IPS-11a (cell line): ENCODE measurements around the gene AP1S2.
"Not testable (repeated sequence)": the region's sequence is repeated elsewhere in the genome, so short reads cannot be mapped to it uniquely, and the experiment has no call there.

ENCODE experiments used
- H3K4me3 ChIP-seq: one replicate; pipeline ENCODE4 v1.5.1; 2013; ENCODE audit warnings: low read depth, low read length, control low read depth

AP1S2 gene

DNA sequence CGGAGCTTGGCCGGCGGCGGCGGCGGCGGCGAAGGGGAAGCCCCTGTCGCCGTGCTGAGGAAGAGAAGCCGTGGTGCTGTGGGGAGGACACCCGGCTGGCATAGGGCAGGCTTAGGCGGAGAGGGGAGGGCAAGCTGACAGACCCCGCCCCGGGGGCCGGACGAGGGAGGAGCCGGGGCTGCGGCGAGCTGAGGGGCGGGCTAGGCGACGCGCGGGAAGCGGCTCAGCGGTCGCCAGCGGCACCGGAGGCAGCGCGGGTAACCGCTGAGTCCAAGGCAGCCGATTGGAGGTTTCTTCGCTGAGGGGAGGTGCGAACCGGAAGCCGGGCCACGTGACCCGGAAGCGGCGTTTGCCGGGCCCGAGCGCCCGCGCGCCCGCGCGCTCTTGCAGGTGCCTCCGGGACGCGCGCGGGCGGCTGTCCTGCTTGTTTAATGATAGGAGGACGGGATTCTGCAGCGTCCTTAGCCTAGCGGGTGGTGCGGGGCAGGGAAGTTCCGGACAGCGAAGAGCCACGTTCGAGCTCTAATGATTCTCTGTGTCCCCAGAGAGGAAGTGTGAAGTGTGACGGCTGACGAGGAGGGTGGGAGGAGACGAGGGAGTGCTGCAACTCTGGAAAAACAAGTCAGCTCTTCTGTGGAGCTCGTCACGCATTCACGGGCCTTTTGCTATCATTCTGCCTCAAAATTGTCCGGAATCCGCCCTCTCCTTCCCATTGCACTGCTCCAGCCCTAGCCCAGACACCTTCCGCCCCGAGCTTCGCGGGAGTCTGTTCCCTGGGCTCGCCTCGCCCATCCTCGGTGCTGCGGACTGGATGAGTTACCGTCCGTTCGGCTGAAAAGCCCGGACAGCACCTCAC lies at the start of gene AP1S2:
Gene AP1S2, minus strand, starts transcription at position 102 of the 856 bp plus-strand sequence. CDS start 2,289 bp downstream, outside the sequence.
- peak within 1 kb of the TSS; percentile 82 for H3K4me3 ChIP-seq

DNA sequence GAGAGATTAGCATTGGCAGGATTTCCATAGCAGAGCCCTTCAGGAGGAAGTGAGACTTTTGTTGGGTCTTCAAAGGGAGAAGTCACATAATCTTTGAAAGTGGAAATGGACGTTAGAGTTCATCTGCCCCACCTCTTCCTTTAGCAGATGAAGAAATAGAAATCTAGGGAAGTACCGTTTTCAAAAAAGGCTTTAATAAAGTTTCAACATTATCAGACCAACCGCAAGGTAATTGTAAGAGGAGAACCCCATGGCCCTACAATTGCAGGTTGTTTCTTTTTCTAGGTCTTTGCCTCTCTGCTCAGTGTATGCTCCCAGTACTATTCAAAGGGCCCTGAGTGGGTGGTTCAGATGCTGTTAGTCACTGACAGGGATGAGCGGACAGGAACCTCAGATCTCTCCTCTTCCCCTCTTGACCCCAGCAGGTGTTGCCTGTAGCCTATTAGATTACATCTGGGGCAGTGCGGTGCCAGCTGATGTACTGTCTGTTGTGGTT lies 48.6 kb upstream of the AP1S2 start:
- H3K4me3 ChIP-seq: no peak overlapping the region

DNA sequence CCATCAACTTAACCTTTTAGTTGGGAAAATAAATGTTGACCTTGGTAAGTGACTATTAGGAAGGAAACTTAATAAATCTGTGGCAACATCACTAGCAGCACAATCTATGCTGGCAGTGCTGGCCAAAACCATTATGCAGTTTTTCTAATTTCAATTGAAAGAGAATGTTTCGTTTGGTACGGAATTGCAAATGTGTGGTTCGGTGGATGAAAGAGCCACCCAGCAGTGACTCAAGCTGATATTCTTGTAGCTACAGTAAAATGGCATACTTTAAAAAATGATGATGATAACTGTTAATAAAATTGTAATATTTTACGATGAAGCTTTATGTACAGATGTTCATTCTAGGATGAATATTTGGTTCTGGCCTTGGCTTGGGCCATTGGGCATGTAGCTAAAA lies 40.7 kb upstream of the AP1S2 start:
- H3K4me3 ChIP-seq: no peak overlapping the region

DNA sequence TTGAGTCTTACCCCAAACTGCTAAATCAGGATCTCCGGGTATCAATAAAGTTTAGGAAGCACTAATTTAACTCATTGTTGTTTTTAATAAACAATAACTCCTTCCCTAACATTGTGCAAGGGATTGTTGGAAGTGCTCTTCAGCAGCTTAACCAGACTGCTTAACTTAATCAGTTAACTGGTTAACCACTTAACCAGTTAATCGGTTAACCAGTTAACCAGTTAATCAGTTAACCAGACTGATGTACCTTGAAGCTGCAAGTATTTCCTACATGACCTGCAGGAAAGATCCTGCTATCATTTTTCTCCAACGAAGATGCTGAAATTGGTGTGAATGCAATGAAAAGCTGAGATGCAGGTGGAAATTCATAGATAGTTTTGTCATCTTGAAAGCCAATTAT lies 40.1 kb upstream of the AP1S2 start:
- H3K4me3 ChIP-seq: no peak overlapping the region

DNA sequence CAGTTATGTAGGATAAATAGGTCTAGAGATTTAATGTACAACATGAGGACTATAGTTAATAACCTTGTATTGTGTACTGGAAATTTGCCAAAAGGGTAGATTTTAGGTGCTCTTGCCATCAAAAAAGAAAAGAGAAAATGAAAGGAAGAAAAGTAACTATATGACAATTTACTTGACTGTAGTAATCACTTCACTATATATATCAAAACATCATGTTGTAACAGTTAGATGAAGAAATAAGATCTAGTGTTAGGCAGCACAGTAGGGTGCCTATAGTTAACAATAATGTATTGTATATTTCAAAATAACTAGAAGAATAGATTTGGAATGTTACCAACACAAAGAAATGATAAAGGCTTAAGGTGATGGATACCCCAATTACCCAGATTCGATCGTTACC lies 35.9 kb upstream of the AP1S2 start:
- no peak overlapping the region for H3K4me3 ChIP-seq

DNA sequence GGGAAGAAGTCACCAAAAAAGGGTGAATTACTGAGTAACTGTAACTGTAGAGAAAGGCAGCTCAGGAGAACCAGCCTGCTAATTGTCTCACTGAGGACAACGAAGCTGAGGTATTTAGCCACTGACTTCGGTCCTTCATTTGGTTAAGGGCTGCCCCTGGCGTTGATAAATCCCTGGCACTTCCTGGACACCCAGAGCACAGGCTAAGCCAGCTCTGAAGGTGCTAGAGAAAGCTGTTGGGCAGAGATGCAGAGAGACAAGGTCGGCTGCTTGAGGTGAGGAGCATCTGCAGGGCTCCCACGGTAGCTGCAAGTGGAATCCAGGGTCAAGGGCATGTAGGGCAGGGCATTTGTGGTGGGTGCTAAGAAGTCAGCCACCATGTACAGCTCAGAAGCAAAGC lies 33.4 kb upstream of the AP1S2 start:
- H3K4me3 ChIP-seq: no peak overlapping the region

DNA sequence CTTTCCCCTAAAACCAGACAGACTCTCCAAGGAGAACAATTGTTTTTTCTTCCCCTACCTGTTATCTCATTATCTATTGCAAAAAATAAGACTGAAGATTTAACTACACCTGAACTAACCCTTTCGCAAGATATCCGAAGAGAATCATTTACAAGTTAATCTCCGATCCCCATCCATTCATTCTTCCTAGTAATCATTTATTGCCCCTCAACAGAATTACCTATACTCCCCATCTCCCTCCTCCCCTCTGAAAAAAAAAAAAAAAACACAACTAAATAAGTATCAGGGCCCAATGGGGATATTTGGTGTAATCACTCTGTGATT lies 28.9 kb upstream of the AP1S2 start:
- no peak overlapping the region for H3K4me3 ChIP-seq

DNA sequence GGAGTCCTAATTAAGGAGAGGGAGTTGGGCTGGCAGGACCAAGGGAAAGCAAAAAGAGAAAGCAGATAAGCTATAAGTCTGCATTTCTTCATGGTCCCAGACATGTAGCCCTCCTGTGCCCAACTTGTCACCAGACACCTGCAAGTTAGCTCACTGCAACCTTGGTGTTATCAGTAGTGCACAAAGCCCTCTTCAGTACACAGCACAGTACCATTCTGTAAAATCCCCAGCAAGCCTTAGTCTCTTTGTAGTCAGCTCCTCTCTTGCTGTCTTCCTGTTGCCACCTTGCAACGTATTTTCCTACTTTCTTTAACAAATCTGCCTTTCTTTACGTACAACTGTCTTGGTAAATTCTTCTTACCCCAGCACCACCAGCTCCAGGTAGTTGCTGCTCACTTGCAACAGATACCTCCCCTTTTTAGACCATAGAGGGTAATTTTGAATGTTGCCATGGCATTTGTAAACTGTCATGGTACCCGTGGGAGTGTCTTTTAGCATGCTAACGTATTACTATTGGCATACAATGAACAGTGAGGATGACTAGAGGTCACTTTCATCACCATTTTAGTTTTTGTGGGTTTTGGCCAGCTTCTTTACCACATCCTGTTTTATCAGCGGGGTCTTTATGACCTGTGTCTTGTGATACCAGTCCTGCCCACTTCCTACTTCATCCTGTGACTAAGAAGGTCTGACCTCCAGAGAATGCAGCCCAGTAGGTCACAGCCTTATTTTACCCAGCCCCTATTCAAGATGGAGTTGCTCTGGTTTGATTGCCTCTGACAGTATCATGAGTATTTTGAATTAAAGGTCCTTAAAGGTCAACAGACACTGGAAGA lies 28.3 kb upstream of the AP1S2 start:
- no peak overlapping the region for H3K4me3 ChIP-seq

DNA sequence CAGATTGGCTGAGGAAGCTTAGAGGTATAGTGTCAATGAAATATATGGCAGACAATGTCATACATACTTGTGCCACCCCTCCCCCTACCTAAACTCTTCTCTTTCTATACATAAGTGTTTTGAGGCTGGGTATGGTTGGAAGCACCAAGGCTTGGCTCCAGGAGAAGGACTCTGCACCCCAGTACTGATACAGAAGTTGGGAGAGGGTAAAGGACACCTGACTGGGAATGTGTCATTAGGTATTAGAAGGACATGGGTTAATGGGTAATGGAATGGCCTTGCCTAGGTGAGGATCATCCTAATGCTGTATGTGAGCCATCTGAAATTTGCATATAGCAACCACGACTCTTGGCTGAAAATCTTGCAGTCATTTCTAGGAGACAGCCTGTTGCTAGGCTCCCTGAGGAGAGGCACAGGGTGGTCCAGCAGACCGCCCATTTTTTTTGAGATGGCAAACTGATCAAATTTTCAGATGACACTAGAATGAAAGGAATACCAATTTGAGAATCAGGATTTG lies 26.8 kb upstream of the AP1S2 start:
- H3K4me3 ChIP-seq: no peak overlapping the region

DNA sequence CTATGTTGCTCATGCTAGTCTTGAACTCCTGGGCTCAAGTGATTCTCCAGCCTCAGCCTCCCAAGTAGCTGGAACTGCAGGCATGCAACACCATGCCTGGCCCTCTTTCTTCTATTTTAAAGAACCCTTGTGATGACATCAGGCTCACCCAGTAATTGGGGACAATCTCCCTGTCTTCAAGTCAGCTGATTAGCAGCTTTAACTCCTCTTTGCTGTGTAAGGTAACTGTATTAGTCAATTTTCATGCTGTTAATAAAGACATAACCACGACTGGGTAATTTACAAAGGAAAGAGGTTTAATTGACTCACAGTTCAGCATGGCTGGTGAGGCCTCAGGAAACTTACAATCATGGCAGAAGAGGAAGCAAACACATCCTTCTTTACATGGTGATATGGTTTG lies 23.3 kb upstream of the AP1S2 start:
- not testable (repeated sequence) for H3K4me3 ChIP-seq

DNA sequence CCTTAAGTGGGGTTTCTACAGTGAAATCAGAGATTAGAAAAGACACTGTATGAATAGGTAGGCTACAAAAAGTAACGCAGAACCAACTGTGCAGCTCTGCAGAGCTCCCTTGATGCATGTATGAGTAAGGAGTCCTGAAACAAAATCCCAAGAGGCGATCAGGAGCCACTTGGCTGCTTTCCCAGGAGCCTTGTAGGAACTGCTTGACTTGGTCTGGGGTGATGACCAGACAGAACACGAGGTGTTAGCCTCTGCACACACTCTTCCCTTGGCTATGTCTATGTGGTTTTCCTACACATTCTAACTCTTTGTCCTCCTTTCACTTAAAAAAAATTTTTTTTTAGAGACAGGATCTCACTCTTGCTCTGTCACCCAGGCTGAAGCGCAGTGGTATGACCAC lies 22.8 kb upstream of the AP1S2 start:
- no peak overlapping the region for H3K4me3 ChIP-seq

DNA sequence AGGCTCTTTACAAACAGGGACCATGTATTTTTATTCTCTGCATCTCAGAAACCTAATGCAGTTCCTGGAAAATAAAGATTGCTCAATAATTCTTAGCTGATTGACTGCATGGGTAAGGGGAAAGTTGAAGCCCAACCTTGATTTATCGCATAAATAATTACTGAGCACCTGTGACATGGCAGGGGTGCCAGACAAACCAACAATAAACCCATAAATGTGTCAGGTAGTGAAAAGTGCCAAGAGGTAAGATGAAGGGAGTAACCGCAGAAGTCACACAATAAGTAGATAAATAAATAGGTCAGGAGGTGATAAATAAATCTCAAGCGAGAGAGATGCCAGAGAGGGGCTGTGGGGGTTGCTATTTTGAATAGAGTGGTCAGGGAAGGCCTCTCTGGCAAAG lies 20.1 kb upstream of the AP1S2 start:
- no peak overlapping the region for H3K4me3 ChIP-seq

DNA sequence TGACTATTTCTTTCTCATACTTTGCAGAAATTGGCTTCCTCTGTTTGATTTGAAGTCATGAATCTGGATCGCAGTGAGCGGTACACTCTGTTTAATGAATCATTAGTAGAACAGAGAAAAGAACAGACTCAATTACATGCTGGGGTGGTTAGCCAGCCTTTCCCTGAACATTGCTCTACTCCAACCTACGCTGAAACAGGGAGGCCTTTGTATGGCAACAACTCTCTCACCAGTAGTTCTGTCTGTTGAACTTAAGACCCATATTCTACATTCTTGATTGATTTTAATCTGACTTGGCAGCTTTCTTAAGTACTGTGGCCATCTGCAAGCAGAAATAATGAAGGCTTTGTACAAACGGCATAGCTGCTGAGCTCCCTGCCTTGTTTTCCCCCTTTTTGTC lies 19.0 kb upstream of the AP1S2 start:
- no peak overlapping the region for H3K4me3 ChIP-seq

DNA sequence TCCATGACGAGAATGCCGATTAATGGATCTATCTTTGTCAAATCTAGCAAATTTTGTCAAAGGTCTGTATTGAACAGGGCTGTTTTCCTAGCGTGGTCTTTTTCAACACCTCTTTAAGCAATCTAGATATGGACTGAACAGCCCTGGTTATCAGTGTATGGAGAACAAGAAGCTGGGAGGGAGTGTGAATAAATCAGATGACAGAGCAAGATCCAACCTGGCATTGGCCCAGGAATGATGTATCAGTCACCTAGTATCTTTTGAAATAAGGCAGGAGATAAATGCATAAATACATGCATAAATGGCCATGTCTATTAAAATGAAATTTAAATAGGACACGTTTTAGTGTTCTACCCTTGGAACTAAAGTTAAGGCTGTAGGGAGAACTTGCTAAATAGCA lies 15.7 kb upstream of the AP1S2 start:
- no peak overlapping the region for H3K4me3 ChIP-seq

DNA sequence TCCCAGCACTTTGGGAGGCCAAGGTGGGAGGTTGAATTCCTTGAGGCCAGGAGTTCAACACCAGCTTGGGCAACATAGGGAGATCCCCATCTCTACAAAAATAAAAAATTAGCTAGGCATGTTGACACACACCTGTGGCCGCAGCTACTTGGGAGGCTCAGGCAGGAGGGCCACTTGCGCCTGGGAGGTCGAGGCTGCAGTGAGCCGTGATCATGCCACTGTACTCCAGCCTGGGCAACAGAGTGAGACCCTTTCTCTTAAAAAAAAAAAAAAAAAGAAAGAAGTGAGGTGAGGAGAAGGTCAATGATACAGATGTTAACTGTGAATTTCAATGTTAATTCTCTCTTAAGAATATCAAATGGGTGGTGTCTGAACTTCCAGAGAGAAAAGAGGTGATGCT lies 15.1 kb upstream of the AP1S2 start:
- H3K4me3 ChIP-seq: no peak overlapping the region

DNA sequence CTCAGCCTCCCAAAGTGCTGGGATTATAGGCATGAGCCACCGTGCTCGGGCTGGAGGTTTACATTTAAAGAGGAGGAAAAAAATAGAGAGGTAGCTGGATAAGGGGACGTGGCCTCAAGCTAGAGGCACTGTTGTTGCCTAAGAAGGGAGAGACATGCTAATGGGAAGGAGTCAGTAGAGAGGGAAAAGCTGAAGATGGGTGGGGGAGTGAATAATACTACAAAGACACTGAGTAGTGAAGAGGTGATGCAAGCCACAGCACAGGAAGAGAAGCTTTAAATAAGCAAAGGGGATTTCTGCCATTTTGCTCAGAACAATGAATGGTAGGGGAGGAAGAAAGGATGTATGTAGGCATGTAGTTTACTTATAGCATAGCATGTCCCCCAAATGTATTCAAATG lies 11.5 kb upstream of the AP1S2 start:
- H3K4me3 ChIP-seq: no peak overlapping the region

DNA sequence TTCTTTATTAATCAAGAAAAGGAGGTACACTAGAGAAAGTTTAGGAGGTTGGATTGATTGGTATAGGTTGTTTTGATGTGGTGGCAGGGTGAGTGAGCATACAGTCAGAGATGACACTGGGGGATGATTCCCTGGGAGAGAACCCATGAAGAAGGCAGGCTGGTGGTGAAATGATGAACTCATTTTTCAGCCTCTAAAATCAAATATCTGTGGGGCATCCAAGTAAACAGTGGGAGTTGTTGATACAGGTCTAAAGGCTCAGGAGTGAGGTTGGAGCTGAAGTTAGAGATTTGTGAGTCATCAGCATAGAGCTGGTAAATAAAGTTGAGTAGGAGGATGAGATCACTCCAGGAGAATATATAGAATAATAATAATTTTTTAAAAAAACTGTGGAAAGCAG lies 10.0 kb upstream of the AP1S2 start:
- H3K4me3 ChIP-seq: no peak overlapping the region

DNA sequence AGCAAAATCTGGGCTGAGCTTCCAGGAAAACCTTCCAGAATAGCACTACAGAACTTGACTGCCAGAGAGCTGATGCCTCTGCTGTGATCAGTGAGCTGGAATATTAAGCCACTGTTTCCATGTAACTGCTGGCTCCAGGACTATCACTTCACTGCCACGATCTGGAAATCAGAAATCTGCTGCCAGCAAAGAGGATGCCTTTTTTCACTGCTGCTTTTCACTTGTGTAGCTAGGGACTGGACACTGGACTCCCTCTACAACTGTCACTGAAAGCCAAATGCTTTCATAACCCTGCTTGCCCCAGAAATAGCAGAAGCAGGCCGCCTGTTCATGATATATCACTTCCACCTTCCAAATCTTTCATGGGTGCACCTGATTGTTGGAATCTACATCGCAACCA lies 9.4 kb upstream of the AP1S2 start:
- no peak overlapping the region for H3K4me3 ChIP-seq

DNA sequence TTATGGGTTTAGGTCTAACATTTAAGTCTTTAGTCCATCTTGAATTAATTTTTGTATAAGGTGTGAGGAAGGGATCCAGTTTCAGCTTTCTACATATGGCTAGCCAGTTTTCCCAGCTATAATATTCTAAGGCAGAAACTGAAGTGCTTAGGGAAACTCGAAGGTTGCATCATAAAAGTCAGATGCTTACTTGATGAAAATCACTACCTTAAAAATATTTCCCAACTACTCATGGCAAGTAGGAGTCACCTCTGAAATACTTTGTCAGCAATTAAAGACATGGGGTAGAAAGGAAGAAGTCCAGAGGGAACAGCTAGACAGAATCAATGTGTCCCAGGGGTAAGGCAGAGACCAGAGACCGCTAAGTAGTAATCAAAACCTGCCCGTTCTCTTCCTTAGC lies 6.3 kb upstream of the AP1S2 start:
- no peak overlapping the region for H3K4me3 ChIP-seq

DNA sequence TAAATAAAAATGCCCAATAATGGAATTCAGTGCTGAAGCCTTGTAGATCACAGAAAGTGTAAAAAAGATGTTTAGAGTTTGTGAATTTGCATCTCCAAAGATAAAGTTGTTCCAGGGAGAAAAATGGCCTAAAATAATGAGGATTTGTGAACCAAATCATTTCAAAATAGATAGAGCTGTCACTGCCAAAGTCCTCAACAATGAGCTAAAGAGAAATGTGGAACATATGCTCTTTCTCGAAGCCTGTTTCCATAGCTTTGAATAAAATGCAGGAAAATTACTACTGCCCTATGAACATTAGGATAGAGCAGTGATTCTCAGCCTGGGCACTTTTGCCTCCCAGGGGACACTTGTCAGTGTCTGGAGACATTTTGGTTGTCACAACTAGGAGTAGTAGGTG lies 3.4 kb upstream of the AP1S2 start:
- H3K4me3 ChIP-seq: no peak overlapping the region

DNA sequence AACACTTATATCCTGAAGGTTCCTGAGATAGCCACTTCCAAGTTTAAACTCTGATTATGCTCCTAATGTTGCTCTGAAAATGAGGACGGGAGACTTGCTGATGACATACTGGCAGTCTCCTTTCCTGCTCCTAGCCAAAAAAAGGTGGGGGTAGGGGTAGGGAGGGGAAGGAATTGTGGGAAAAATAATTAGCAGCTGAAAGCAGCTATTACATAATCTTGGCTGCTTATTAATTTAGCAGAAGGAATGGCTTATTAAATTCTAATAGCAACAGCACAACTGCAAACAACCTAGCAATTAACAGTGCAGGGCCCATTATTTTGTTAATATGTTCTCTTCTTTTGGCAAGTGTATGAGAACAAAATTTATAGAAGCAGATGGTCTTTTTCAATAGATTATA lies 2.0 kb upstream of the AP1S2 start:
- no peak overlapping the region for H3K4me3 ChIP-seq

DNA sequence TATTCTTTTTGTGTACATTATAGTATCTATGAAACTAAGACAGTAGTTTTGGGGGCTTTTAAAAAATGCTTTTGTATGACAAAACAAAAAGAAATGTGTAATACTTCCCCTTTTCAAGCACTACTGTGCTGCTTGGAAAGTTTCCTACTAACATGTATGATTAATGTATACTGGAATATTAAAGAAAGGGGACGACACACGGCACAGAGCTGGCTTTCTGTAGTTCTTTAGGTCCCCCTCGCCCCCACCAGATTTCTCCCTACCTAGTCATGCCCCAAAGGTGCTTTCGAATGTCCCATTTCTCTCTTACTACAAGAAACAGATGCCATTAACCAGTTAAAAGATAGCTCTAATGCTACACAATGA lies 1.6 kb upstream of the AP1S2 start:
- H3K4me3 ChIP-seq: no peak overlapping the region
